Adrenal gland (tissue), 12 donors: Measurements from ENCODE around the gene ASS1. TPM values are rescaled to one million over a fixed set of nuclear protein-coding genes. Genes with fewer than 3 reads are reported as not detected.

Experiments used
- DNase-seq, 7 donors: peaks; one replicate each; pipeline ENCODE4 v3.0.0-alpha.2; 2019 to 2020
- H3K27ac ChIP-seq, 5 donors: fragments of 200-600 bp; sonication (generic) in 4 of 5; 1 replicate in 3 of 5; 2 replicates in 2 of 5; pipeline versions ENCODE4 v1.5.1 to v1.8.0; 2016 to 2020; ENCODE audit warnings: mild to moderate bottlenecking in 1 of 5
- H3K27me3 ChIP-seq: fragments of 200-600 bp; 2 replicates; pipeline ENCODE4 v1.8.0; 2021
- H3K36me3 ChIP-seq, 2 donors: fragments of 200-600 bp; replicated peaks in 1 of 2; 1 replicate in 1 of 2; 2 replicates in 1 of 2; pipeline versions ENCODE4 v1.5.1 to v1.8.0; 2018 to 2022
- H3K4me1 ChIP-seq, 2 donors: fragments of 200-600 bp; replicated peaks in 1 of 2; 1 replicate in 1 of 2; 2 replicates in 1 of 2; pipeline versions ENCODE4 v1.5.1 to v1.8.0; 2018 to 2021
- H3K4me3 ChIP-seq, 4 donors: fragments of 200-600 bp; sonication (generic) in 3 of 4; one replicate each; pipeline ENCODE4 v1.5.1; 2016 to 2018
- H3K9me3 ChIP-seq, 3 donors: fragments of 200-600 bp; sonication (generic) in 1 of 3; replicated peaks in 1 of 3; 1 replicate in 2 of 3; 2 replicates in 1 of 3; pipeline versions ENCODE4 v1.5.1 to v1.8.0; 2016 to 2021
- POLR2A ChIP-seq, 2 donors: fragments of 450-650 bp; IDR thresholded peaks; one replicate each; pipeline ENCODE4 v1.6.1; 2017; ENCODE audit warnings: antibody characterized with exemption in 2 of 2, mild to moderate bottlenecking in 2 of 2, moderate library complexity in 1 of 2
- WGBS, 4 donors: extraction: QIAGEN DNeasy Blood & Tissue Kit in 2 of 4; methylation state at CpG; one replicate each; pipeline versions ENCODE4 v1.1.5 to v1.1.7; 2013 to 2017; 5-methylcytosine and 5-hydroxymethylcytosine counted together
- intact Hi-C, 2 donors: fragments of 100-400 bp; cut with DNase I; formaldehyde crosslinking; loops; one replicate each; pipeline versions ENCODE4 v1.14.1 to v1.15.0; 2022 to 2023
- polyA plus RNA-seq, 3 donors: library from polyadenylated mRNA; stranded (reverse); fragments of 200-250 nt in 2 of 3; fragments of 350-450 nt in 1 of 3; fragmentation: Illumina TruSeq in 1 of 3; extraction: RNeasy Lipid Tissue Mini Kit (QIAGEN cat#74804) in 1 of 3; gene quantifications; one replicate each; pipeline ENCODE4 v1.2.3, GENCODE V29; 2013 to 2014
- total RNA-seq, 9 donors: library from RNA; depleted of rRNA in 4 of 9; stranded (reverse); fragments of >200 nt in 4 of 9; fragments of 120-200 nt in 1 of 9; fragmentation: NEBNext Ultra II Directional in 1 of 9; extraction: Animal tissue kit (Norgen Biotek cat#: 25700) in 1 of 9; gene quantifications; one replicate each; pipeline versions ENCODE4 v1.1.0 to v1.2.4, GENCODE V29; 2013 to 2023
- TF ChIP-seq, protein P1 (sequence below), 6 experiments: fragments of 450-650 bp in 4 of 6; fragments of 200-600 bp in 2 of 6; sonication (generic) in 1 of 6; IDR thresholded peaks; 1 replicate in 5 of 6; 2 replicates in 1 of 6; pipeline versions ENCODE4 v1.5.1 to v1.8.0; 2016 to 2021; ENCODE audit warnings: antibody characterized with exemption in 6 of 6, mild to moderate bottlenecking in 2 of 6, moderate library complexity in 1 of 6
- donor health status: healthy with polysubstance abuse.
- donor health status: Bipolar disorder and iron deficiency.
- donor health status: DM: yes; HTN: yes; CAD: no.
- donor health status: DM: no; HTN: no; CAD: no.
- donor health status: DM: no; HTN: no; CAD: no.
- donor health status: DM: yes; HTN: yes; CAD: no.

ASS1 gene
- total and polyA plus RNA-seq, 12 donors: 11.3 to 438 (median 232) TPM

DNA sequence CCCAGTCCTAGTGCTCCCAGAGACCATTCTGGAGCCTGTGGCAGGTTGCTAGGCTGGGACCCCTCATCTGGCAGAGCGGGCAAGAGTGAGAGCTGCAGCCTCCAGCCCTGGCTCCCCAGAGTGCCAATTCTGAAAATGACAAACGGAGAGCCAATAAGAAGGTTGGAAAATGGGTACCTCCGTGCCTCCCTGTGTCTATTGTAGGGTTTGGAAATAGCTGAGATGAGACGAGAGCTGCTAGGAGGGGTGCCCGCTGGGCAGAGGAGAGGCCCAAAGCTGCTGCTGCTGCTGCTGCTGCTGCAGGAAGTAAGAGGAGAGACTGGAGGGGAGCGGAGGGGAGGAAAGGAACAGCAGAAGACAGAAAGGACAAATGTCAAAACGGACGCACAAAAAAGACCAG lies 98.6 kb downstream of the ASS1 start:
- intact Hi-C loops: no loop called here
- peaks cover 0 to 3% of the 10 kb centered on the region in 2 donors for H3K4me1 ChIP-seq
- no peaks in the 10 kb centered on the region for H3K36me3 ChIP-seq
- H3K4me3 ChIP-seq: no peak overlapping the region
- H3K27ac ChIP-seq: no peak overlapping the region
- DNase-seq: no peak
- no peaks in the 10 kb centered on the region for H3K27me3 ChIP-seq
- H3K9me3 ChIP-seq: no peaks in the 10 kb centered on the region
- TF ChIP-seq, protein P1, sequence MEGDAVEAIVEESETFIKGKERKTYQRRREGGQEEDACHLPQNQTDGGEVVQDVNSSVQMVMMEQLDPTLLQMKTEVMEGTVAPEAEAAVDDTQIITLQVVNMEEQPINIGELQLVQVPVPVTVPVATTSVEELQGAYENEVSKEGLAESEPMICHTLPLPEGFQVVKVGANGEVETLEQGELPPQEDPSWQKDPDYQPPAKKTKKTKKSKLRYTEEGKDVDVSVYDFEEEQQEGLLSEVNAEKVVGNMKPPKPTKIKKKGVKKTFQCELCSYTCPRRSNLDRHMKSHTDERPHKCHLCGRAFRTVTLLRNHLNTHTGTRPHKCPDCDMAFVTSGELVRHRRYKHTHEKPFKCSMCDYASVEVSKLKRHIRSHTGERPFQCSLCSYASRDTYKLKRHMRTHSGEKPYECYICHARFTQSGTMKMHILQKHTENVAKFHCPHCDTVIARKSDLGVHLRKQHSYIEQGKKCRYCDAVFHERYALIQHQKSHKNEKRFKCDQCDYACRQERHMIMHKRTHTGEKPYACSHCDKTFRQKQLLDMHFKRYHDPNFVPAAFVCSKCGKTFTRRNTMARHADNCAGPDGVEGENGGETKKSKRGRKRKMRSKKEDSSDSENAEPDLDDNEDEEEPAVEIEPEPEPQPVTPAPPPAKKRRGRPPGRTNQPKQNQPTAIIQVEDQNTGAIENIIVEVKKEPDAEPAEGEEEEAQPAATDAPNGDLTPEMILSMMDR (IDR thresholded peaks at IDR 0.05): no peak
- TF ChIP-seq POLR2A (IDR thresholded peaks at IDR 0.05): no peak
- 67 to 76% (median 72%) methylated on average over 8 of the region's 8 CpGs for WGBS, 4 donors

DNA sequence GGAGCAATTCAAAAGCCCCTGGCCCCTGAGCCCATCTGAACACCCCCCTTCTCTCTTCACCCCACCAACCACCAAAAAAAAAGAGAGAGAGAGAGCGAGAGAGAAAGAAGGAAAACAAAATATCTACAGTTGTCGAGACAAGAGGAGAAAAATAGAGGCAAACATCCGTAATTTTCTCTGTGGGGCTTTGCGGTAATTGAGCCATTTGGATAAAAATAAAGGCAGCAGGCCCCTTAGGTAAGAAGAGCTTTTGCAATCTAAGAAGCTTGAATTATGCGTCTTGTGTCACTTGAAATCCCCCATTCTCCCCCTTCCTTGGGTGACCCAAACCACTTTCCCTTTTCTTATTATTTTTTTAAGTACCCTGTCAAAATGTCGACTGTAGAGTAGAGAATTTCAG lies 99.1 kb downstream of the ASS1 start:
- no peak for DNase-seq
- H3K9me3 ChIP-seq: no peaks in the 10 kb centered on the region
- no peaks in the 10 kb centered on the region for H3K36me3 ChIP-seq
- 68 to 75% (median 74%) methylated on average over 6 of the region's 6 CpGs for WGBS, 4 donors
- intact Hi-C loops: no loop called here
- TF ChIP-seq, protein P1 (IDR thresholded peaks at IDR 0.05): no peak
- H3K4me3 ChIP-seq: no peak overlapping the region
- peaks cover 0 to 3% of the 10 kb centered on the region in 2 donors for H3K4me1 ChIP-seq
- H3K27ac ChIP-seq: no peak overlapping the region
- H3K27me3 ChIP-seq: no peaks in the 10 kb centered on the region

DNA sequence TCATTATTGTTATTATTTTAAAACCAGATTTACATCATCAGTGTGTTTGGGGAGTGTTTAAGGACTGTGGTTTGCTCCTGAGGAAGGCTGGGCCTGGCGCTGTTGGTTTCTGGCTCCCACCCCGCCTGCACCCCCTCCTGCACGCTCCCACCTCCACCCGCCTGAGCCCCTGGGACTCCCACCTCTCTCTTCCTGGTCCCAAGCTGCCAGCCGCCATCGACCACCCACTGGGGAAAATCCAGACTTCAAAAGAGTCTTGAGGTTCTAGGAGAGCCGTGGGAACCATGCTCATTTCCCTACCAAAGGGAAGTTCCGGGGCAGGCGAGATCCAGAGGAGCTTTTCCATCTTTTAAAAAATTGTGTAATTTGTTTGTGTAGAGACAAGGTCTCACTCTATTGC lies 99.6 kb downstream of the ASS1 start:
- 72 to 85% (median 74%) methylated on average over 9 of the region's 9 CpGs for WGBS, 4 donors
- no peaks in the 10 kb centered on the region for H3K36me3 ChIP-seq
- no peaks in the 10 kb centered on the region for H3K9me3 ChIP-seq
- intact Hi-C loops: no loop called here
- no peak for DNase-seq
- peaks cover 0 to 3% of the 10 kb centered on the region in 2 donors for H3K4me1 ChIP-seq
- TF ChIP-seq, protein P1 (IDR thresholded peaks at IDR 0.05): no peak
- TF ChIP-seq POLR2A (IDR thresholded peaks at IDR 0.05): no peak
- H3K4me3 ChIP-seq: no peak overlapping the region
- H3K27ac ChIP-seq: no peak overlapping the region
- no peaks in the 10 kb centered on the region for H3K27me3 ChIP-seq

DNA sequence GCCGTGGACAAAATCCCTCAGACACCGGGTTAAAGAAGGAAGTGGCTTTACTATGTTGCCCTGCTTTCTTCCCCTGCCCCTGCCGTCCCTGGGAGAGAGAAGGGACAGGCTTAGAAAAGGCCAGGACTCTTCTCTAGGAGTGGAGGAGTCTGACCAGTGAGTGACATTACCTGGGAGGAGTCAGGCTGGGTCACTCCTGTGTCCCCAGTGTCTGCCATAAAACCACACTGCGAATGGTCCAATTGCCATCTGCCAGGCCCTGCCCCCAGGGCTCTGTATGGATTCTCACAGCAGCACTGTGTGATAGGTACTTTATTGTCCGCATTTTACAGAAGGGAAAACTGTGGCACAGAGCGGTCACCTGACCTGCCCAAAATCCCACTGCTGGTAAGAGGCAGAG lies 103.3 kb downstream of the ASS1 start:
- no peak overlapping the region for H3K27ac ChIP-seq
- H3K27me3 ChIP-seq: no peaks in the 10 kb centered on the region
- H3K4me3 ChIP-seq: no peak overlapping the region
- no peaks in the 10 kb centered on the region for H3K9me3 ChIP-seq
- no peaks in the 10 kb centered on the region for H3K4me1 ChIP-seq
- no peak for TF ChIP-seq POLR2A (IDR thresholded peaks at IDR 0.05)
- TF ChIP-seq, protein P1 (IDR thresholded peaks at IDR 0.05): no peak
- no peak for DNase-seq
- intact Hi-C loops: no loop called here
- WGBS, 4 donors: 79 to 93% (median 86%) methylated on average over 5 to 6 of the region's 6 CpGs
- H3K36me3 ChIP-seq: no peaks in the 10 kb centered on the region
